Measurements from ENCODE around the gene EME2. TPM values are rescaled to one million over a fixed set of nuclear protein-coding genes. Genes with fewer than 3 reads are reported as not detected.

The EME2 gene
- total and polyA plus RNA-seq, 2 donors (not counting 1 experiment from before 2014, with no cell fraction given), result 2.2 to 8.3 TPM

- Histone ChIP-seq H3K9me3 (ENCODE audit: control insufficient read depth, insufficient read depth, low read depth, low read length) (no peaks in the 10 kb centered on the region), H4K20me1 (ENCODE audit: control insufficient read depth, extremely low read depth, insufficient read depth, low read length) (no peaks in the 10 kb centered on the region), H3K79me2 (ENCODE audit: control insufficient read depth, insufficient read depth, low read length) (no peaks in the 10 kb centered on the region), H3K4me2 (ENCODE audit: extremely low read depth, insufficient read depth, low read length) (no peak overlapping the region), H3K27ac (ENCODE audit: insufficient read depth, low read length) (no peak overlapping the region), H2AFZ (ENCODE audit: low read length) (no peak overlapping the region), H3K4me3 (replicated peaks in 1 of 4; ENCODE audit: control extremely low read depth in 1 of 4, insufficient read depth in 1 of 4, low read depth in 3 of 4, low read length in 4 of 4) (no peak overlapping the region), H3K27me3 (ENCODE audit: control insufficient read depth, insufficient read depth, low read length) (no peaks in the 10 kb centered on the region), H3K4me1 (ENCODE audit: control insufficient read depth, extremely low read depth, insufficient read depth, low read length) (peaks cover 3% of the 10 kb centered on the region), H3K36me3 (ENCODE audit: control insufficient read depth, insufficient read depth, low read length) (peaks cover 10% of the 10 kb centered on the region), H3K9ac (ENCODE audit: insufficient read depth, low read length) (no peak overlapping the region)
- TF ChIP-seq CTCF (conservative IDR thresholded peaks at IDR 0.05 in 1 of 2, IDR thresholded peaks at IDR 0.05 in 1 of 2; ENCODE audit: low read depth in 1 of 2, low read length in 2 of 2) (no peak), EZH2 (IDR thresholded peaks at IDR 0.05; ENCODE audit: low read length, missing control alignments) (no peak)
- no peak for DNase-seq (ENCODE audit: low read depth in 2 of 2)
These were observed 45.1 kb downstream of the EME2 start for GRCh38 chr16:1817716-1818115.

- Histone ChIP-seq H3K4me1 (ENCODE audit: control insufficient read depth, extremely low read depth, insufficient read depth, low read length) (no peaks in the 10 kb centered on the region), H3K36me3 (ENCODE audit: control insufficient read depth, insufficient read depth, low read length) (peaks cover 10% of the 10 kb centered on the region), H3K9ac (ENCODE audit: insufficient read depth, low read length) (no peak overlapping the region), H3K4me2 (ENCODE audit: extremely low read depth, insufficient read depth, low read length) (no peak overlapping the region), H3K9me3 (ENCODE audit: control insufficient read depth, insufficient read depth, low read depth, low read length) (no peaks in the 10 kb centered on the region), H3K27ac (ENCODE audit: insufficient read depth, low read length) (no peak overlapping the region), H3K79me2 (ENCODE audit: control insufficient read depth, insufficient read depth, low read length) (no peaks in the 10 kb centered on the region), H4K20me1 (ENCODE audit: control insufficient read depth, extremely low read depth, insufficient read depth, low read length) (no peaks in the 10 kb centered on the region), H3K27me3 (ENCODE audit: control insufficient read depth, insufficient read depth, low read length) (no peaks in the 10 kb centered on the region), H3K4me3 (replicated peaks in 1 of 4; ENCODE audit: control extremely low read depth in 1 of 4, insufficient read depth in 1 of 4, low read depth in 3 of 4, low read length in 4 of 4) (no peak overlapping the region), H2AFZ (ENCODE audit: low read length) (no peak overlapping the region)
- DNase-seq (ENCODE audit: low read depth in 2 of 2), result no peak
- TF ChIP-seq EZH2 (IDR thresholded peaks at IDR 0.05; ENCODE audit: low read length, missing control alignments), result no peak
- TF ChIP-seq CTCF (conservative IDR thresholded peaks at IDR 0.05 in 1 of 2, IDR thresholded peaks at IDR 0.05 in 1 of 2; ENCODE audit: low read depth in 1 of 2, low read length in 2 of 2), result no peak
These were observed 45.7 kb downstream of the EME2 start for GRCh38 chr16:1818204-1818872.

- no peak for DNase-seq (ENCODE audit: low read depth in 2 of 2)
- no peak overlapping the region for H3K4me3 ChIP-seq (replicated peaks in 1 of 4; ENCODE audit: control extremely low read depth in 1 of 4, insufficient read depth in 1 of 4, low read depth in 3 of 4, low read length in 4 of 4)
- no peak overlapping the region for H3K4me2 ChIP-seq (ENCODE audit: extremely low read depth, insufficient read depth, low read length)
- H3K79me2 ChIP-seq (ENCODE audit: control insufficient read depth, insufficient read depth, low read length), result no peaks in the 10 kb centered on the region
- TF ChIP-seq EZH2 (IDR thresholded peaks at IDR 0.05; ENCODE audit: low read length, missing control alignments) (no peak), CTCF (conservative IDR thresholded peaks at IDR 0.05 in 1 of 2, IDR thresholded peaks at IDR 0.05 in 1 of 2; ENCODE audit: low read depth in 1 of 2, low read length in 2 of 2) (no peak)
- H2AFZ ChIP-seq (ENCODE audit: low read length), result no peak overlapping the region
- H3K36me3 ChIP-seq (ENCODE audit: control insufficient read depth, insufficient read depth, low read length), result peaks cover 10% of the 10 kb centered on the region
- H3K27me3 ChIP-seq (ENCODE audit: control insufficient read depth, insufficient read depth, low read length), result no peaks in the 10 kb centered on the region
- H4K20me1 ChIP-seq (ENCODE audit: control insufficient read depth, extremely low read depth, insufficient read depth, low read length), result no peaks in the 10 kb centered on the region
- H3K9ac ChIP-seq (ENCODE audit: insufficient read depth, low read length), result no peak overlapping the region
- H3K27ac ChIP-seq (ENCODE audit: insufficient read depth, low read length), result no peak overlapping the region
- no peaks in the 10 kb centered on the region for H3K4me1 ChIP-seq (ENCODE audit: control insufficient read depth, extremely low read depth, insufficient read depth, low read length)
- no peaks in the 10 kb centered on the region for H3K9me3 ChIP-seq (ENCODE audit: control insufficient read depth, insufficient read depth, low read depth, low read length)
These were observed 46.4 kb downstream of the EME2 start for GRCh38 chr16:1818873-1819525.
